ENCODE measurements around the gene TRA2A.

The TRA2A gene

DNA sequence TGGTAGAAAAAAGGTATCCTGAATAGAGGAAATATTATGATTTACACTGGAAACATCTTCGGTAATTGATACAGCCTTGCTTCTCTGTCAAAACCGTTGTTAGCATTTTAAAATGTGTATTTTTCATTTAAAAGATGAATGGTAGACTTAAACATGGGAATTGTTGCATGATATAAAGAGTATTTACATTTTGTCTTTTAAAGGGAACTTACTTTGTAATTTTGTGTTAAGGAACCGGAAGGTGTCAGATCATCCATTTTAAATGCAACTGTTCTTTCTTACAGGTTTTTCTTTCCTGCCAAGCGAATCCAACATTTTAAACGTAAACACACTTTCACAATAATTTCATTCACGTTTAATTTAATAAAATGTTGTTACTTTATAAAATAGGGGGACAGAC lies 59.7 kb downstream of the TRA2A start:
- peaks cover 17% of the 10 kb centered on the region for H4K20me1 ChIP-seq (ENCODE audit: control insufficient read depth, insufficient read depth, low read depth, low read length)
- H3K79me2 ChIP-seq (ENCODE audit: control insufficient read depth, low read length) = peaks cover 86% of the 10 kb centered on the region
- H3K4me1 ChIP-seq (ENCODE audit: control insufficient read depth, low read length) = peaks cover 22% of the 10 kb centered on the region
- peaks cover 61% of the 10 kb centered on the region for H3K36me3 ChIP-seq (ENCODE audit: control insufficient read depth, low read length)
- peak overlapping the region; percentile 94 for H3K4me2 ChIP-seq (ENCODE audit: low read length)
- TF ChIP-seq, protein P1, sequence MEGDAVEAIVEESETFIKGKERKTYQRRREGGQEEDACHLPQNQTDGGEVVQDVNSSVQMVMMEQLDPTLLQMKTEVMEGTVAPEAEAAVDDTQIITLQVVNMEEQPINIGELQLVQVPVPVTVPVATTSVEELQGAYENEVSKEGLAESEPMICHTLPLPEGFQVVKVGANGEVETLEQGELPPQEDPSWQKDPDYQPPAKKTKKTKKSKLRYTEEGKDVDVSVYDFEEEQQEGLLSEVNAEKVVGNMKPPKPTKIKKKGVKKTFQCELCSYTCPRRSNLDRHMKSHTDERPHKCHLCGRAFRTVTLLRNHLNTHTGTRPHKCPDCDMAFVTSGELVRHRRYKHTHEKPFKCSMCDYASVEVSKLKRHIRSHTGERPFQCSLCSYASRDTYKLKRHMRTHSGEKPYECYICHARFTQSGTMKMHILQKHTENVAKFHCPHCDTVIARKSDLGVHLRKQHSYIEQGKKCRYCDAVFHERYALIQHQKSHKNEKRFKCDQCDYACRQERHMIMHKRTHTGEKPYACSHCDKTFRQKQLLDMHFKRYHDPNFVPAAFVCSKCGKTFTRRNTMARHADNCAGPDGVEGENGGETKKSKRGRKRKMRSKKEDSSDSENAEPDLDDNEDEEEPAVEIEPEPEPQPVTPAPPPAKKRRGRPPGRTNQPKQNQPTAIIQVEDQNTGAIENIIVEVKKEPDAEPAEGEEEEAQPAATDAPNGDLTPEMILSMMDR (IDR thresholded peaks at IDR 0.05; ENCODE audit: low read depth, low read length, poor library complexity, severe bottlenecking) = no peak
- no peaks in the 10 kb centered on the region for H3K27me3 ChIP-seq (ENCODE audit: control insufficient read depth, low read length)
- no peaks in the 10 kb centered on the region for H3K9me2 ChIP-seq (replicated peaks; ENCODE audit: control insufficient read depth, low read length)
- no peaks in the 10 kb centered on the region for H3K9me3 ChIP-seq (ENCODE audit: control insufficient read depth, insufficient read depth, low read length)
- peak overlapping the region; percentile 95 for H3K27ac ChIP-seq (ENCODE audit: low read depth, low read length)
- H3F3A ChIP-seq (ENCODE audit: control insufficient read depth, insufficient read depth) = peaks cover 37% of the 10 kb centered on the region
- H3K4me3 ChIP-seq (ENCODE audit: low read length) = peak overlapping the region; percentile 75

DNA sequence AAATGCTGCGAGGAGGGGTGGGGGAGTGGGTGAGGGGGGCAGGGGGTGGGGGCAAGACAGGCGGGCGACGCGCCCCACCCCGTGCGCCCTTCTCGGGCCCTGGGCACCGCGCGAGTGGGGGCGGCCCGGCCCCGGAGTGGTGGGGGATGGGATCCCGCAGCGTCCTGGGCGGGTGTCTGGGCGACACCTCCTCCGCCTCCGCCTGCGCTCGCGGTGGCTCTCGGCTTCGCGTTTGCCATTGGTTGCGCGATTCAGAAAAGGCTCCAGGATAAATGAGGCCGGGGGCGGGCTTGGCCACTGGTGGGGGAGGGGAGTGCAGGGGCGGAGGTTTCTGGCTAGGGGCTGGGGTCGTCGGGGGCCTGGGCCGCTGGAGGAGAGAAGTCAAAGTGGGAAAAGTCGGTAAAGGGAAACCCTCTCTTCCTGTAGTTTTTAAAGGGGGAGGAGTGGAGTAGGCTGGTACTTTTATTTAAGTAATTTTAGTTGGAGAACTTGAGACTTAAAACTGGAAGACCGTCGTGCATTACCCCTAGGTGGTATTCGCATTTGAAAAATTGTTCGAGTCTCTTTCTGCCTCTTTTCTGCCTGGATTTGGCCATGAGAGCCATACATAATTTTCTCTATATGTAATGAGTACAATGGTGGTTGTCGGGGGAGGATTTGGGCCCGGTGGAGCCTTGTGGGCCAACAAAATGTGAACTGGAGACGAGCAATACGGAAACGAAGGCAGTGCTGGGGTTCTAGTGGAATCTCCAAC lies 60.5 kb downstream of the TRA2A start:
- Histone ChIP-seq H3K4me3 (ENCODE audit: low read length) (peak overlapping the region; percentile 75), H3K9me2 (replicated peaks; ENCODE audit: control insufficient read depth, low read length) (no peaks in the 10 kb centered on the region), H3K36me3 (ENCODE audit: control insufficient read depth, low read length) (peaks cover 61% of the 10 kb centered on the region), H3F3A (ENCODE audit: control insufficient read depth, insufficient read depth) (peaks cover 38% of the 10 kb centered on the region), H4K20me1 (ENCODE audit: control insufficient read depth, insufficient read depth, low read depth, low read length) (peaks cover 25% of the 10 kb centered on the region), H3K4me2 (ENCODE audit: low read length) (peak overlapping the region; percentile 94), H3K4me1 (ENCODE audit: control insufficient read depth, low read length) (peaks cover 22% of the 10 kb centered on the region), H3K9me3 (ENCODE audit: control insufficient read depth, insufficient read depth, low read length) (no peaks in the 10 kb centered on the region), H3K27ac (ENCODE audit: low read depth, low read length) (peak overlapping the region; percentile 95), H3K79me2 (ENCODE audit: control insufficient read depth, low read length) (peaks cover 86% of the 10 kb centered on the region), H3K27me3 (ENCODE audit: control insufficient read depth, low read length) (no peaks in the 10 kb centered on the region)
- TF ChIP-seq, protein P1 (IDR thresholded peaks at IDR 0.05; ENCODE audit: low read depth, low read length, poor library complexity, severe bottlenecking) = no peak
- TF ChIP-seq EZH2phosphoT487 (IDR thresholded peaks at IDR 0.05; ENCODE audit: borderline replicate concordance, low read length) = no peak

DNA sequence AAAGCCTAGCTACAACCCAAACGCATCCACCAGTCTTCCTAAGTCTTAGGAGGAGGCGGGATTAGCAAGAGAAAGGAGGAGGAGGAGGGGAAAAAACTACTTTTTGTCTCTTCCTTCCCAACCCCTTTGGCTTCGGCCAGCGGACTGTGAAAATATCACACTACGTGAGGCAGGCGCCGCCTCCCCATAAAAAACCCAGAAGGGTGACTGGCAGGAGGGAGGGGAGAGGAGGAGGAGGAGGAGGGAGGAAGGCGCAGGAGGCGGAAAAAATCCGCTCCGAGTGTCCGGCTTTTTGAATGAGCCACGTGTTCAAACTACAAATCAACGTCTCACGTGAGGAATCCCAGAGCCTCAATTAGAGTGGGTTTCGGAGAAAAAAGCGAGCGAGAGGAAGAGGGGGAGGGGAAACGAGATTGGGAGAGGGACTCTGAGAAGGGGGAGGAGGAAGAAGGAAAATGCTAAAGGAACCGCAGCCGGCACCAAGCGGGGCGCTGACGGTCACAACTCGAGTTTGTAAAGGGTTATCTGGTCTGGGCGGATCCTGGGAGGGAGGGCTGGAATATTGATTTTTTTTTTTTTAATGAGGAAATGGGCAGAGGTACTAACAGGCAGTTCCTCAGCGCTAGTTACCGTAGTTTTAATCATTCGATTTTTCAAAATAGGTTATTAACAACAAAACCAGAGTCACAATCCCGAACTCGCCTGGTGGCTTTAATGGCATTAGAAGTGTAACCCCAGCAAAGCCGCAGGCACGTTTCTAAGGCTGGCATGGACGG lies 61.3 kb downstream of the TRA2A start, which contains the start of gene IGF2BP3:
Gene IGF2BP3 (minus strand): TSS at position 162 of the 776 bp plus-strand sequence. CDS start 381 bp downstream, outside the sequence.
- peaks cover 86% of the 10 kb centered on the region for H3K79me2 ChIP-seq (ENCODE audit: control insufficient read depth, low read length)
- H3F3A ChIP-seq (ENCODE audit: control insufficient read depth, insufficient read depth) = peaks cover 38% of the 10 kb centered on the region
- H3K9me2 ChIP-seq (replicated peaks; ENCODE audit: control insufficient read depth, low read length) = no peaks in the 10 kb centered on the region
- H3K4me3 ChIP-seq (ENCODE audit: low read length) = peak within 1 kb of the TSS; percentile 75
- H3K4me1 ChIP-seq (ENCODE audit: control insufficient read depth, low read length) = peaks cover 28% of the 10 kb centered on the region
- H3K4me2 ChIP-seq (ENCODE audit: low read length) = peak within 1 kb of the TSS; percentile 94
- H4K20me1 ChIP-seq (ENCODE audit: control insufficient read depth, insufficient read depth, low read depth, low read length) = peaks cover 33% of the 10 kb centered on the region
- no peaks in the 10 kb centered on the region for H3K9me3 ChIP-seq (ENCODE audit: control insufficient read depth, insufficient read depth, low read length)
- no peak for TF ChIP-seq EZH2phosphoT487 (IDR thresholded peaks at IDR 0.05; ENCODE audit: borderline replicate concordance, low read length)
- TF ChIP-seq, protein P1 (IDR thresholded peaks at IDR 0.05; ENCODE audit: low read depth, low read length, poor library complexity, severe bottlenecking) = no peak
- no peaks in the 10 kb centered on the region for H3K27me3 ChIP-seq (ENCODE audit: control insufficient read depth, low read length)
- H3K36me3 ChIP-seq (ENCODE audit: control insufficient read depth, low read length) = peaks cover 68% of the 10 kb centered on the region
- H3K27ac ChIP-seq (ENCODE audit: low read depth, low read length) = peak within 1 kb of the TSS; percentile 95
